Activated CD4-positive, CD25-positive, alpha-beta regulatory T cell treated with anti-CD3 and anti-CD28 coated beads, Interleukin-2, amount 50 U/mL, for 24 hours (primary cell): ENCODE results near the gene ZCWPW1.
"Not testable (repeated sequence)": the region's sequence is repeated elsewhere in the genome, so short reads cannot be mapped to it uniquely, and the experiment has no call there.

ENCODE experiments used
- ATAC-seq, 2 donors: fragments of 150-1000 bp; cut with Tn5 transposase; one replicate each; pipeline ENCODE4 v1.10.0; 2021; ENCODE audit warnings: mild to moderate bottlenecking in 1 of 2, moderate library complexity in 1 of 2

ZCWPW1 gene

DNA sequence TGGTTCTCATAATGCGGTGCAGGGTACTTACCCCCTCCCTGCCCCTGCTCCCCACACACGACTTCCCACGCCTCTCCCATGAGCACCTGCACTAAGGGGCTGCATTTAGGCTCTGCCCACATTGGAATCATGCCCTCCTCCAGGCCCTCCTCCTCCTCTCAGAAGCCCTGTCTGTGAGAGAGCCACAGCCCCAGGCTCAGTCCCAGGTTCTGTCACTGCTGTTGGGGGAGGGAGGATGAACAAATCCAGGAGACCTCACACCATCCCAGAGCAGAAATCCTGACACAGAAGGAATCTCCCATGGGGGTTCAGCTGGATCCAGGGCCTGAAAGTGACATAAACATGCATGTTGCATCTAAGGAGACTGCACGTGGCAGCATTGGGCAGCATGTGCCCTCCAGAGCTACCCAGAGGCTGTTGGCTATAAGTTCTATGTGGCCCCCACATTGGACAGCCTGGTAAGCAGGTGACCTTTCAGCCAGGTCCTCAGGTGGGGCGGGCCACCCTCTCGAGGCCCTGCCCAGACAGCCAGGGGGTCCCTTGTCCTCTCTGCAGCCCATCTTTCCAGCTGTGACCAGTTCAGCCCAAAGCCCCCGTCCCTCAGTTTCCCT is 56.8 kb downstream of the ZCWPW1 start:
- ATAC-seq, result no peak

DNA sequence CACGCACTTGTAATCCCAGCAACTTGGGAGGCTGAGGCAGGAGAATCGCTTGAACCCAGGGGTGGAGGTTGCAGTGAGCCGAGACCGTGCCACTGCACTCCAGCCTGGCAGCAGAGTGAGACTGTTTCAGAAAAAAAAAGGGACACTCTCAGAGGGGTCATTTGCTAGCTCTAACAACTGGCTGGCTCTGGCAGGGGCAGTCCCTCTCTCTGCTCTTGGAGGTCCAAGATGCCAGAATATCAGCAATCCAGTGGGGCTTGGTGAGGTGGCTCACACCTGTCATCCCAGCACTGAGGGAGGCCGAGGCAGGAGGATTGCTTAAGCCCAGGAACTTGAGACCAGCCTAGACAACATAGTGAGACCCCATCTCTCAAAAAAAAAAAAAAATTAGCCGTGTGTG is 57.8 kb downstream of the ZCWPW1 start:
- no peak for ATAC-seq

DNA sequence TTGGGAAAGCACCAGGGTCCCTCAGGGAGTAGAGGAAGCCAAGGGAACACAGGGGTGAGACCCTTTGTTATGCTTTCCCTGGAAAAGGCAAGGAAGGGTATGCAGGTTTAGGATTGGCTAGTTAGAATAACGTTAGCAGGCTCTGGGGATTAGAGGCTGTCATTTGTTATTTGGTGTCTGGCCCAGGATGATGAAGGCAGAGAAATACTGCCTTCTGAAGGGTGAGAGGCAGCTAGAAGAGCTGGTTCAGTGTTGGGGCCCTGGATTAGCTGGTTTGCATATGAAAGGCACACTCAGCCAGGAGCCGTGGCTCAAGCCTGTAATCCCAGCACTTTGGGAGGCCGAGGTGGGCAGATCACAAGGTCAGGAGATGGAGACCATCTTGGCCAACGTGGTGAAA is 58.2 kb downstream of the ZCWPW1 start:
- ATAC-seq, result no peak

DNA sequence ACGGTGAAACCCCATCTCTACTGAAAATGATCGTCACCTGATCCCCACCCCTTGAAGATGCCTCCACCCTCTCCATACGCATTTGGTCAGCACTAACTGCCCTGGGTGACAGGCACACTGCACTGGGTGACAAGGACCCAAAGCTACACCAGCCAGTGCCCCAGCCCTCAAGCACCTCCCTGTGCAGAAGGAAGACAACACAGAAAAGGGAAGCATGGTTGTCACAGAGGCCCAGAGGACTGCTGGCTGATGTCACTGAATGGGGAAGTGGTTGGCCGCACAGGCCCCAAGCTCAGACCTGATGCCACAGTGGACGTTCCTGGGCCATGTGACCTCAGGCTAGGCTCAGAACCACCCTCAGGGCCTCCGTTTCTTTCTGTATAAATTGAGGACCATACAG is 59.4 kb downstream of the ZCWPW1 start:
- ATAC-seq, result peak in 1 of 2 donors; percentile 17

DNA sequence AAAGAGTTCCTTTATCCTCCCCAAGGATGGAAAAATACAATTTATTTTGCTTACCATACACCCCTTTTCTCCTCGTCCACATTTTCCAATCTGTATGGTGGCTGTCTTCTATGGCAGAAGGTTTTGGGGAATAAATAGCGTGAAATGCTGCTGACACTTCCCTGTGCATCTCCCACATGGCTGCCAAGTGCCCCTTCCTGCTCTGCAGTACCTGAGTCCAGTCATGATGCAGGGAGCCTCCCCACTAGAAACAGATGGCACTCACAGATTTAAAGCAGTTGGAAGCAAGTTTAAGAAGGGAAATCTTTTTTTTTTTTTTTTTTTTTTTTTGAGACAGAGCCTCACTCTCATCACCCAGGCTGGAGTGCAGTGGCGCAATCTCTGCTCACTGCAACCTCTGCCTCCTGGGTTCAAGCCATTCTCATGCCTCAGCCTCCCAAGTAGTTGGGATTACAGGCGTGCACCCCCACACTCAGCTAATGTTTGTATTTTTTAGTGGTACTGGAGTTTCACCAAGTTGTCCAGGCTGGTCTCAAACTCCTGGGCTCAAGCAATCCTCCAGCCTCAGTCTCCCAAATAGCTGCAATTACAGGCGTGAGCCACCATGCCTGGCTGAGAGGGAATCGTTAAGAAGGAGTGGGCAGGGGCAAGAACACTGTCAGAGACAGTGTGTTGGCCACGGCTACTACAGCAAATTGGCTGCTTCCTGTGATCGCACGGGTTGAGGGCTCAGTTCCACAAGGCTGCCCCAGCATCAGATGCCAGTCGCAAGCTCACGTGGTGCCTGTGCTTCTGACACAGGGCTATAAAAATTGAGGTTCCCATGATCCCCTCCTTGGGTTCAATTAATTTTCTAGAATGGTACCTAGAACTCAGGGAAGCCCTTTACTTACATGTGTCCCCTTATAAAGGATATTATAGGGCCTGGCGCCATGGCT is 60.6 kb downstream of the ZCWPW1 start:
- ATAC-seq, result no peak

DNA sequence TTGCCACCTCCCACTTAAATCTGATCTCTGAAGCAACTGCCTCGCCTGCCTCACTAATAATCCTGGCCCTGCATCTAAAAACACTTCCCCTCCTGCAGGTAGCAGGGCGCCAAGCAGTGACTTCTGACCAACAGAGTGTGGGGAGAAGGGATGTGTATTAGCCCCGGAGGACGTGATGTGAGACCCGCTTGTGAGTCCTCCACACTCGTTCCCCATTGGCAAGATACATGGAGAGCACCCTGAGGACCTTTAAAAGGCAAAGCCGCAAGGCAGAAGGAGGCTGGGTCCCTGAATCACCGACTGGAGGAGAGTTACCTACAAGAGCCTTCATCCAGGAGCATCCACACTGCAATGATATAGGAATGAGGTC is 61.3 kb downstream of the ZCWPW1 start:
- no peak for ATAC-seq

DNA sequence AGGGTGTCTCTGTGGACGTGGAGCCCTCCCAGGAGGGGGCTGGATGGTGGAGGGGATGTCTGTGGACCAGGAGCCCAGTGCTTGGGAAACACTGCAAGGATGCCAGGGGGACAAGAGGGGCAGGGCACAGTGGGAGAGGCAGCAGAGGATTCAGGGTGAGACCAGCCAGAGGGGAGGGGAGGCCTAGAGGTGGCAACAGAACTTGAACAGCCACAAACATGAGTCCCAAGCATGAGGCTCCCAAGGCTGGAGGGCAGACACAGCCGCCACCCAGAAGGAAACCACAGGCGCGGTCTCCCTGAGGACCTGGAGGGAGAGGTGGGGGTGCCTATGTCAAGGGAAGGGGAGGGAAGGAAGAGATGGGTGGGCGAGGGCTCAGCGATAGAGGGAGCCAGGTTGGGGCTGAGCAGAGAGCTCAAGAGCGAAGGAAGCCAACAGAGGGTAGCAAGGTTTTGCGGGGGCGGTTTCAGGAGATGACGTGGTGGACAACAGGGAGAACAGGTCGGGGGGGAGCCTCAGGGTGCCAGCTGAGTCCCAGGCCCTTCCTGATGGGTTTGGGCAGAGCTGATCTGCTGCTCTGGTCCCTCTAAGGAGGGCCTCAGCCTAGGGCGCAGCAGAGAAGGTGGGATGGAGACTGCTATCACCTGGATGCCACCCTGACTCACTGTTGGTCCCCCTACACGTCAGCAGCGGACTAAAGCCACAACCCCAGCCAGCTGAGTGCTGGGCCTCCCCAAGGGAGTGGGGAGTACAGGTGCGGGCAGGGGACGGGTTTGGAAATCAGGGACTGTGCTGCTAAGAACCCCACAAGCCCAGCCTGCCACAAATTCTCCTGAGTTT is 61.9 kb downstream of the ZCWPW1 start:
- ATAC-seq, result no peak

DNA sequence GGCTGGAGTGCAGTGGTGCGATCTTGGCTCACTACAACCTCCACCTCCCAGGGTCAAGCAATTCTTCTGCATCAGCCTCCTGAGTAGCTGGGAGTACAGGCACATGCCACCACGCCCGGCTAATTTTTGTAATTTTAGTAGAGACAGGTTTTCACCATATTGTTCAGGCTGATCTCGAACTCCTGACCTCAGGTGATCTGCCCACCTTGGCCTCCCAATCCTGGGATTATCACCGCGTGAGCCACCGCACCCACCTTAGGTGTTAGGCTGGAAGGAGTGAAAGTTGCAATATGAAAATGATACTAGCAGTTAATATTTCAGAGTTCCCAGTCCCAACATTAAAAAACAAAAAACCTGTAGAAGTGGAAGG is 62.5 kb downstream of the ZCWPW1 start:
- not testable (repeated sequence) for ATAC-seq

DNA sequence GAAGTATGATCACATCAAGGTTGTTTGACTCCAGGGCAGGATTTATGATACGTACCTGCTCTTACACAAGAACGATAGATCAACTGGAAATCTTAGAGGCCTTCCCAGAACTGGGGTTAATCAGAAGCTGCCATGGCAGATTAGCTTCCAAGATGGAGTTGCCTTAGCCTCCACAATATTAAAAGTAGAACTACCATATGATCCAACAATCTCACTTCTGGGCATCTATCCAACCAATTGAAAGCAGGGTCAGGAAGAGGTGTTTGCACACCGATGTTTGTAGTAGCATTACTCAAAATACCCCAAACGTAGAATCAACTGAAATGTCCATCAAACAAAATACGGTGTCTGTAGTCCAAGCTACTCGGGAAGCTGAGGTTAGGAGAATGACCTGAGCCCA is 64.0 kb downstream of the ZCWPW1 start:
- no peak for ATAC-seq

DNA sequence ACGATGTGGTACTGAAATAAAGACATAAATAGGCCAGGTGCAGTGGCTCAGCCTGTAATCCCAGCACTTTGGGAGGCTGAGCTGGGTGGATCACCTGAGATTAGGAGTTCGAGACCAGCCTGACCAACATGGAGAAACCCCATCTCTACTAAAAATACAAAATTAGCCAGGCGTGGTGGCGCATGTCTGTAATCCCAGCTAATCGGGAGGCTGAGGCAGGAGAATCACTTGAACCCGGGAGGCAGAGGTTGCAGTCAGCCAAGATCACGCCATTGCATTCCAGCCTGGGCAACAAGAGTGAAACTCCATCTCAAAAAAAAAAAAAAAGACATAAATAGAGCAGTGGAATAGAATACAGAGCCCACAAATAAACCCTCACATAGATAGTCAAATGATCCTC is 64.7 kb downstream of the ZCWPW1 start:
- ATAC-seq, result not testable (repeated sequence)

DNA sequence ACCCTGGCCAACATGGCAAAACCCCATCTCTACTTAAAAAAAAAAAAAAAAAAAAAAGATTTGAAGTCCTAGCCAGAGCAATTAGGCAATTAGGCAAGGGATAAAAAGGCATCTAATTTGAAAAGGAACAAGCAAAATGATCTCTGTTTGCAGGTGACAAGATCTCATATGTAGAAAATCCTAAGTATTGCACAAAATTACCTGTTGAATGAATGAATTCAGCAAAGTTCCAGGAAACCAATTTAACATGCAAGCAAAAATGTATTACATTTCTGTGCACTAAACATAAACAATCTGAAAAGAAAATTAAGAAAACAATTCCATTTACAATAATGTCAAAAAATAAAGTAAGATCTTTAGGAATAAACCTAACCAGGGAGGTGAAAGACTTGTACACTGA is 65.4 kb downstream of the ZCWPW1 start:
- ATAC-seq, result no peak

DNA sequence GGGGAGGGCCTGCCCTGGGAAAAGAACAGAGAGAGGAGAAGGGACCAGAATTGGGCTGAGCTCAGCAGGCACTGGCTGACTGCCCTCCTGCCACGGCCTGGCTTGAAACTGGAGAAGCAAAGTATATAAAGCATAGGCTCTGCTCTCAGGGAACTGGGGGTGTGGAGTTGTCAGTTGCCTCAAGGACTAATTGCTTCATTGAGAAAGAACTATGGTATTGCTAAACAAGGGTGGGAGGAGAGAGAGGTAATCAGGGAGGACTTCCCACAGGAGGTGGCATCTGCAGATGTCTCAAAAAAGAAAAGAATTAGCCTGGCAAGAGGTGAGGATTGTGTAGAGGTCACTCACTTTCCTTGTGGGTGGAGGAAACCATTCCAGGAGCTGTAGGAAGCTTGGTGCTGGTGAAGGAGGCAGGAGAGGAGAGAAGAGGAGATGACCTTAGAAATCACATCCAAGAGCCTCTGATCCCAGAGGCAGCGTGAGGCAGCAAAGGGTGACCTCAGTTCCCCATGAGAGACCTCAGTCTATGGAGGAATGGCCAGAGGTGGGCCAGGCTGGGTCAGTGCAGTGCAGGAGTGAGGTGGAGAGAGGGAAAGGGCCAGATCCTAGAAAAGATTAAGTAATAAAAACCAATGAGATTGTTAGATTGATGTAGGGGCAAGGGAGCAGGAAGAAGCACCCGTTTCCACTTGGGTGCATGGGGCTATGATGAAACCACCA is 68.2 kb downstream of the ZCWPW1 start:
- no peak for ATAC-seq

DNA sequence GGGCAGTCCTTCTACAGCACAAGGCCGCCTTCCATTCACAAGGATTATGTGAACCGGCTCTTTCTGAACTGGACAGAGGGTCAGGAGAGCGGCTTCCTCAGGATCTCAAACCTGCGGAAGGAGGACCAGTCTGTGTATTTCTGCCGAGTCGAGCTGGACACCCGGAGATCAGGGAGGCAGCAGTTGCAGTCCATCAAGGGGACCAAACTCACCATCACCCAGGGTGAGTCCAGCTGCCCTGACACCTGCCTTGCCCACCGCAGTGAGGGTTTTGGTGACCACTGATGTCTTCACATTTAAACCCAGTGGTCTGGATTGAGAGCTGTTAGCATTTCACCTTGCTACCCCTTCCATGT is 69.7 kb downstream of the ZCWPW1 start:
- ATAC-seq, result no peak

DNA sequence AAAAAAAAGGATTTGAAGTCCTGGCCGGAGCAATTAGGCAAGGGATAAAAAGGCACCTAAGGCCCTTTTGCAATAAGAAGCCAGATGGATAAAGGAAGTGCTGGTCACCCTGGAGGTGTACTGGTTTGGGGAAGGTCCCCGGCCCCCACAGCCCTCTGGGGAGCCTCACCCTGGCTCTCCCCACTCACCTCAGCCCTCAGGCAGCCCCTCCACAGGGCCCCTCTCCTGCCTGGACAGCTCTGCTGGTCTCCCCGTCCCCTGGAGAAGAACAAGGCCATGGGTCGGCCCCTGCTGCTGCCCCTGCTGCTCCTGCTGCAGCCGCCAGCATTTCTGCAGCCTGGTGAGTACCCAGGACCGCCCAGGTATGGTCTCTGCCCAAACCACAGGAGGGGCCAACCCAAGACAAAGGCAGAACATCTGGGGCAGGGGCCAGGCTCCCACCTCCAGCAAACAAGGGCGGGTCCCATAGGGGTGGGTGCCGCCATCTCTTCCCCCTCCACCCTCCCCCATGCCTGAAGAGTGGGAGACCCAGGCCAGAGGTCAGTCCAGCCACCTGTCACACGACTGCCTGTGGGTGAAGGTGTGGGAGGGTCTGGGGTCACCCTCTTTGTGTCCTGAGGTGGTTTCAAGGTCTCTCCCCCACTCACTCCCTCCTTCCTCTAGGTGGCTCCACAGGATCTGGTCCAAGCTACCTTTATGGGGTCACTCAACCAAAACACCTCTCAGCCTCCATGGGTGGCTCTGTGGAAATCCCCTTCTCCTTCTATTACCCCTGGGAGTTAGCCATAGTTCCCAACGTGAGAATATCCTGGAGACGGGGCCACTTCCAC is 70.3 kb downstream of the ZCWPW1 start, which contains the start of gene PILRB:
Gene PILRB, plus strand, starts transcription at position 91 of the 830 bp plus-strand sequence. Its CDS starts 186 bp downstream, at position 277.
- ATAC-seq, result no peak

DNA sequence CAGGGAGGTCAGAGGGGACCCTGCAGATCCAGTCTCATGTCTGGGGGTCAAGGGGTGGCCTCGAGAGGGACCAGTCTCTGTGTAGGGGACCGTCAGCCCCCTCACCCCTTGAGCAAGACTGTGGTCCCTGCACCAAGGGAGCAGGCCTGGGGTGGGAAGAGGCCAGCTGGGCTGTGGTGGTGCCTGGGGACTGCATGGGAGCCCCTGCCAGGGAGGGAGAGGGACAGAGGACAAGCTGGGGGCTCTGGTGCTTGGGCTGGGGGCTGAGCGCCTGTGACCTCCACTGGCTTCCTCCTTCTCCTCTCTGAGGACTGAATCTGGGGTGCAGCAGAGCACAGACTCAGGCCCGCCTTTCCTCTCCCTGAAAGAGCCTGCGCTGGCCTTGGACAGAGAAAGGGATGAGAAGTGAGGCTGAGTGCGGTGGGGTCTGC is 71.4 kb downstream of the ZCWPW1 start:
- ATAC-seq, result no peak

DNA sequence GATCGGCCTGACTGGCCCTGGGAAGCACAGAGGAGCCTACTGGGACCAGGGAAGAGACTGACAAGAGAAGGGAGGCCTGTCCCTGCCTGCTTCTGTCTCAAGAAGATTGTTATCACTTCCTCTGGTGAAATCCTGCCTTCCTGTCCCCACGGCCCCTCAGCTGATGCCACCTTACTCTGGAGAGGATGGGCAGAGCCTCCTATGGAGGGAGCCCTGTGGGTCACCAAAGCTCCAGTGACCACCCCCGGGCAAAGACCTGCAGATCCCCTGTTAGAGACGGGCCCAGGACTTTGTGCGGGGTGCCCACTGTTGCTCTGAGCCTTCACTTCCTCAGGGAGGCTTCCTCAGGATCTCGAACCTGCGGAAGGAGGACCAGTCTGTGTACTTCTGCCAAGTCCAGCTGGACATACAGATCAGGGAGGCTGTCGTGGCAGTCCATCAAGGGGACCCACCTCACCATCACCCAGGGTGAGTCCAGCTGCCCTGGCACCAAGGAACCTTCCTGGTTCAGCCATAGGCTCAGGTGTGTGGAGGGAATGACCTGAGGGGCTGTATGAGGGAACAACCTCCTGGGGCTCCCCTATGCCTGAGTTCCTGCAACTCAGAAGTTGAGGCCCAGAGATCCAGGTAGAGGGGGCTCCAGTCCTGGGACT is 72.0 kb downstream of the ZCWPW1 start:
- ATAC-seq, result no peak

DNA sequence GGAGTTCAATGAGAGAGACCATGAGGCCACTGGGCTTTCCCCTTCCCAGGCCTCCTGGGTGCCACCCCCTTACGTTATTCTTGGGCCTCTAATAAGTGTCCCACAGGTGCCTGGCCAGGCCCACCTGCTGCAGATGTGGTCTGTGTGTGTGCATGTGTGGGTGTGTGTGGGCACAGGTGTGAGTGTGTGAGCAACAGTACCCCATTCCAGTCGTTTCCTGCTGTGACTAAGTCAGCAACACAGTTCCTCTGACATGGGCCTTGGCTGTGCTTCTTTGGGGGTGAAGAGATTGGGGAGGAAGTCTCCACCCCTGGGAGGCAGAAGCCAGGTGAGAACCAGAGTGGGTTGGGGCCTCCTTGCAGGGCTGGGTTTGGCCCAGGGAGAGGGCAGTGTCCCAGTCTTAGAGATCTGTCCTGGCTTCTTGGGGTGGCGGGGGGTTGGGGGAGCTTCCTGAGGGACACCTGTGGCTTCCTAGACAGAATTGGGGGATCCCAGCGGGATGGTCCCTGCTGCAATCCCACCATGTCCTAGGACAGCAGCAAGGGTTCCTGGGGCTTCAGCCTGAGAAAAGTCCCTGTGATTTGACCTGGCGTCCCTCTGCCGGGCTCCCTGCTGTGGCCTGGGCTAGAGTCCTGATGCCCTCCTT is 74.7 kb downstream of the ZCWPW1 start:
- peak; percentile 71 to 75 for ATAC-seq

DNA sequence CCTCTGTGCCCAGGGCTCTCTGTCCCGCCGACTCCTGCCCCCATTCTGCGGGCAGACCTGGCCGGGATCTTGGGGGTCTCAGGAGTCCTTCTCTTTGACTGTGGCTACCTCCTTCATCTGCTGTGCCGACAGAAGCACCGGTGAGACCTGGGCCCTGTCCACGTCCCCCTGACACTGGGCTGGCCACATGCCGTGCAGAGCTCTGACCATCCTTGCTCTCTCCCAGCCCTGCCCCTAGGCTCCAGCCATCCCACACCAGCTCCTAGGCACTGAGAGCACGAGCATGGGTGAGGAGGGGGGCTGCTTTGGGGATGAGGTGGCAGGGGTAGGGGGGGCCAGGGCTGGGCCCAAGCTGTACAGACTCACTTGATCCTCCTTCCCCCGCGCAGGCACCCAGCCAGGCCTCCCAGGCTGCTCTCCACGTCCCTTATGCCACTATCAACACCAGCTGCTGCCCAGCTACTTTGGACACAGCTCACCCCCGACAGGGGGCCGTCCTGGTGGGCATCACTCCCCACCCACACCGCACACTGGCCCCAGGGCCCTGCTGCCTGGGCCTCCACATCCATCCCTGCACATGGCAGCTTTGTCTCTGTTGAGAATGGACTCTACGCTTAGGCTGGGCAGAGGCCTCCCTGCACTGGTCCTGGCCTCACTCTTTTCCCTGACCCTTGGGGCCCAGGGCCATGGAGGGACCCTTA is 75.4 kb downstream of the ZCWPW1 start:
- ATAC-seq, result no peak

DNA sequence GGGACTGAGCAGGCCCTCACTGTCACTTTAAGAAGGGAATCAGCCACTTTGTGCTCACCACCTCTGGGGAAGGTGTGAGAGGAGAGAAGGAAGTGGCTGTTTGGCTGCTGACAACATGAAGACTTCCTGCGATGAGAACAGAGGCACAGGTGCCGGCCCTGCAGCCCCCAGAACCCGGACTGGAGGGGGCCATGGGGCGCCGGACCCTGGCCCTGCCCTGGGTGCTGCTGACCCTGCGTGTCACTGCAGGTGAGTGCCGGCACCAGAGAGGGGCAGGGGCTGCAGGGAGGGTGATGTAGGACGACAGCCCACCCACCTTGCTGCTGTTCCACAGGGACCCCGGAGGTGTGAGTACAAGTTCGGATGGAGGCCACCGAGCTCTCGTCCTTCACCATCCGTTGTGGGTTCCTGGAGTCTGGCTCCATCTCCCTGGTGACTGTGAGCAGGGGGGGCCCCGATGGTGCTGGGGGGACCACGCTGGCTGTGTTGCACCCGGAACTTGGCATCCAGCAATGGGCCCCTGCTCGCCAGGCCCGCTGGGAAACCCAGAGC is 76.2 kb downstream of the ZCWPW1 start:
- peak; percentile 62 for ATAC-seq

DNA sequence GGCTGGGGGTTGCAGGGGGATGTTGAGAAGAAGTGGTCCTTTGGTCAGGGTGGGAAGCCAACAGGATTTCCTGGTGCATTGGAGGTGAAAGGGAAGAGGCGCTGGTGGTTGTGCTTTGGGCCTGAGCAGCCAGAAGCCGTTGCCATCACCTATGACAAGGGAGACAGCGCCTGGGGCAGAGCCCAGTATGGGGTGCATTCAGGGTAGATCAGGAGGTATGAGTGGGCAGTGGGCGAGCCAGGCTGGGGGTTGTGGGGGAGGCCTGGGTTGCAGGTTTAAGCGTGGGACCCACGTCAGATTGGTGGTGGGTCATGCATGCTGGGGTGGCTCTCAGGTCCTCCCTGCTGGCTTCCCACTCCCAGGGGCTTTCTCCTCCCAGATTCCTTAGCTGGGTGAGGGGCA is 76.8 kb downstream of the ZCWPW1 start:
- no peak for ATAC-seq
